ENCODE results near the gene ARTN.
A peak's percentile ranks its signal among the peaks of the same experiment; 100 is the strongest.

The ARTN gene

GRCh38 chr1:43963006-43963405, 29.4 kb downstream of the ARTN start:
- H3K4me3 ChIP-seq (ENCODE audit: low read depth, low read length), result no peak overlapping the region
- DNase-seq (ENCODE audit: low read depth), result no peak
- TF ChIP-seq CTCF (IDR thresholded peaks at IDR 0.05; ENCODE audit: control insufficient read depth, extremely low read depth, insufficient read depth), result no peak

- no peak overlapping the region for H3K4me3 ChIP-seq (ENCODE audit: low read depth, low read length)
- no peak for TF ChIP-seq CTCF (IDR thresholded peaks at IDR 0.05; ENCODE audit: control insufficient read depth, extremely low read depth, insufficient read depth)
- no peak for DNase-seq (ENCODE audit: low read depth)
Observed at GRCh38 chr1:43963890-43964289, 30.3 kb downstream of the ARTN start.

GRCh38 chr1:43965316-43965715, 31.7 kb downstream of the ARTN start:
- no peak overlapping the region for H3K4me3 ChIP-seq (ENCODE audit: low read depth, low read length)
- no peak for TF ChIP-seq CTCF (IDR thresholded peaks at IDR 0.05; ENCODE audit: control insufficient read depth, extremely low read depth, insufficient read depth)
- no peak for DNase-seq (ENCODE audit: low read depth)

- no peak for DNase-seq (ENCODE audit: low read depth)
- TF ChIP-seq CTCF (IDR thresholded peaks at IDR 0.05; ENCODE audit: control insufficient read depth, extremely low read depth, insufficient read depth), result no peak
Observed at GRCh38 chr1:43968348-43968948, 34.8 kb downstream of the ARTN start.

GRCh38 chr1:43969416-43969745, 35.8 kb downstream of the ARTN start:
- peak overlapping the region; percentile 99; the same call in 1 of the 2 replicates for H3K4me3 ChIP-seq (ENCODE audit: low read depth, low read length)
- no peak for DNase-seq (ENCODE audit: low read depth)
- TF ChIP-seq CTCF (IDR thresholded peaks at IDR 0.05; ENCODE audit: control insufficient read depth, extremely low read depth, insufficient read depth), result no peak

More at GRCh38 chr1:43968348-43968948, 34.8 kb downstream of the ARTN start:
- no peak overlapping the region for H3K4me3 ChIP-seq (ENCODE audit: low read depth, low read length)

GRCh38 chr1:43969746-43970466, 36.3 kb downstream of the ARTN start, which contains the start of gene DPH2:
Gene DPH2 (plus strand): TSS chr1:43970010. CDS start chr1:43970176, 166 bp downstream.
- H3K4me3 ChIP-seq (ENCODE audit: low read depth, low read length), result peak within 1 kb of the TSS; percentile 99
- DNase-seq (ENCODE audit: low read depth), result peak; percentile 94
- no peak for TF ChIP-seq CTCF (IDR thresholded peaks at IDR 0.05; ENCODE audit: control insufficient read depth, extremely low read depth, insufficient read depth)
